CD4-positive, alpha-beta memory T cell (primary cell): ENCODE measurements around the gene GNPTG. TPM values are rescaled to one million over a fixed set of nuclear protein-coding genes. Genes with fewer than 3 reads are reported as not detected.

Experiments used
- CTCF ChIA-PET: fragments of 350-600 bp; sonication (Branson Sonifier 250); formaldehyde crosslinking; loops from one replicate; lab custom pipeline; 2021; ENCODE audit warnings: inconsistent platforms; ENCODE audit not compliant: partially characterized antibody; lab: Charles Lee
- POLR2A ChIA-PET: fragments of 350-600 bp; sonication (Branson Sonifier 250); formaldehyde crosslinking; loops from one replicate; lab custom pipeline; 2021; ENCODE audit not compliant: partially characterized antibody; lab: Charles Lee
- DNase-seq, 5 donors: peaks; one replicate each; pipeline versions ENCODE4 v3.0.0 to v3.0.0-alpha.2; 2020 to 2022; ENCODE audit warnings: mixed read lengths in 1 of 5
- H3K27ac ChIP-seq: one replicate; pipeline ENCODE4 v1.7.0; 2013; ENCODE audit warnings: low read depth, low read length
- H3K27me3 ChIP-seq: 2 replicates; pipeline ENCODE4 v1.7.0; 2013; ENCODE audit warnings: mild to moderate bottlenecking, low read length, moderate library complexity; ENCODE audit not compliant: insufficient read depth
- H3K36me3 ChIP-seq: 2 replicates; pipeline ENCODE4 v1.7.0; 2013; ENCODE audit warnings: mild to moderate bottlenecking, low read length, moderate library complexity; ENCODE audit not compliant: insufficient read depth
- H3K4me1 ChIP-seq: 2 replicates; pipeline ENCODE4 v1.7.0; 2013; ENCODE audit warnings: mild to moderate bottlenecking, low read length, moderate library complexity; ENCODE audit not compliant: insufficient read depth
- H3K4me3 ChIP-seq, 2 donors: one replicate each; pipeline ENCODE4 v1.7.0; 2013; ENCODE audit warnings: low read length in 2 of 2, mild to moderate bottlenecking in 1 of 2
- H3K9me3 ChIP-seq, 2 donors: one replicate each; pipeline ENCODE4 v1.7.0; 2013; ENCODE audit warnings: low read length in 2 of 2, control low read depth in 1 of 2; ENCODE audit not compliant: control insufficient read depth in 1 of 2
- H3K27ac Mint-ChIP-seq, 7 donors: one replicate each; pipeline ENCODE4 v1.8.0; 2020 to 2021; ENCODE audit warnings: mixed read lengths in 7 of 7, mild to moderate bottlenecking in 6 of 7, inconsistent platforms in 3 of 7, moderate library complexity in 3 of 7
- H3K27me3 Mint-ChIP-seq, 2 donors: one replicate each; pipeline ENCODE4 v1.8.0; 2020 to 2021; ENCODE audit warnings: mixed read lengths in 2 of 2
- H3K36me3 Mint-ChIP-seq, 2 donors: one replicate each; pipeline ENCODE4 v1.8.0; 2020 to 2021; ENCODE audit warnings: mixed read lengths in 2 of 2, inconsistent platforms in 1 of 2, mild to moderate bottlenecking in 1 of 2
- H3K4me1 Mint-ChIP-seq, 4 donors: one replicate each; pipeline ENCODE4 v1.8.0; 2020 to 2021; ENCODE audit warnings: mixed read lengths in 4 of 4, mild to moderate bottlenecking in 1 of 4
- H3K4me3 Mint-ChIP-seq, 8 donors: one replicate each; pipeline ENCODE4 v1.8.0; 2020 to 2021; ENCODE audit warnings: mixed read lengths in 8 of 8, mild to moderate bottlenecking in 7 of 8, moderate library complexity in 6 of 8, inconsistent platforms in 3 of 8
- H3K9me3 Mint-ChIP-seq, 8 donors: one replicate each; pipeline ENCODE4 v1.8.0; 2020 to 2021; ENCODE audit warnings: mixed read lengths in 8 of 8, mild to moderate bottlenecking in 5 of 8, inconsistent platforms in 3 of 8, moderate library complexity in 1 of 8
- intact Hi-C: fragments of 100-400 bp; cut with micrococcal nuclease; formaldehyde crosslinking; loops from one replicate; pipeline ENCODE4 v1.15.1; 2023
- polyA plus RNA-seq, 2 donors: library from polyadenylated mRNA; unstranded; fragments of 300-500 nt; fragmentation: Illumina TruSeq; gene quantifications; one replicate each; pipeline ENCODE4 v1.2.3, GENCODE V29; 2021
- total RNA-seq, 2 experiments: library from RNA; stranded (reverse); gene quantifications; one replicate each; pipeline ENCODE4 v1.2.3, GENCODE V29; 2021

The GNPTG gene
- total and polyA plus RNA-seq, 4 experiments from 2014 or later = 51.8 to 61.5 (median 56.2) TPM

DNA sequence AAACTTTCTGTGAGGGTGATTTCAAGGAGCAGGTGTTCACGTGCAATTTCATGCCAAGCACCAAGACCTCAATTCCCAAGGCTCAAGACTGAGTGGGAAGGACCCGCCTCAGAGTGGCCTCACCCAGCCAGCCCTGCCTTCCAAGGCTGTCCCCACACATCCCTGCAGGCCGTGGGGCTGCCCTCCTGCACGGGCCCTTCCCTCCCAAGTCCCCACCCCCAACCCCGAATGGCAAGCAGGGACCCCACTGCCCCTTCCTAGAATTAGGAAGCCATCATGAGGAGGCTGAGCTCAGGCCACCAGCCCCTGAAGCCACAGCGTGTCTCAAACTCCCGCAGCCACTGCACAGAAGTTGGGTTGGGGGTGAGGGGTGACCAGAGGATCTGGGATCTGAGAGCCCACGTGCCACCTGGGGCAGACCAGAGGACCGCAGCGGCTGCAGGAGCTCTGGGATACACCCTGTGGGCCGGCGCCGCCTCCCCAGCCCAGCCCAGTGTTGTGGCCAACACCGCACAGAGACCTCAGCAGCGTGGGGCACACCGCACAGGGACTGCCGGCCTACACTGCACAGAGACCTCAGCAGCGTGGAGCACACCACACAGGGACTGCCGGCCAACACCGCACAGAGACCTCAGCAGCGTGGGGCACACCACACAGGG lies 20.7 kb downstream of the GNPTG start:
- H3K36me3 ChIP-seq = no peaks in the 10 kb centered on the region
- POLR2A ChIA-PET = interaction anchor here (0.7 kb wide), 1 partner anchor 59 kb away, joined by 3 read pairs; no protein-coding TSS in a partner anchor
- H3K27ac Mint-ChIP-seq = no peak overlapping the region
- peak in 1 of 5 donors; percentile 1 for DNase-seq
- CTCF ChIA-PET = no interaction called here
- H3K4me3 ChIP-seq = no peak overlapping the region
- no peak overlapping the region for H3K27ac ChIP-seq
- no peaks in the 10 kb centered on the region for H3K9me3 ChIP-seq
- no peaks in the 10 kb centered on the region for H3K27me3 Mint-ChIP-seq
- no peaks in the 10 kb centered on the region for H3K9me3 Mint-ChIP-seq
- H3K4me1 Mint-ChIP-seq = no peaks in the 10 kb centered on the region
- intact Hi-C loops = no loop called here
- peaks cover 0 to 15% of the 10 kb centered on the region in 2 donors for H3K36me3 Mint-ChIP-seq
- no peak overlapping the region for H3K4me3 Mint-ChIP-seq
- H3K4me1 ChIP-seq = no peaks in the 10 kb centered on the region
- no peaks in the 10 kb centered on the region for H3K27me3 ChIP-seq

DNA sequence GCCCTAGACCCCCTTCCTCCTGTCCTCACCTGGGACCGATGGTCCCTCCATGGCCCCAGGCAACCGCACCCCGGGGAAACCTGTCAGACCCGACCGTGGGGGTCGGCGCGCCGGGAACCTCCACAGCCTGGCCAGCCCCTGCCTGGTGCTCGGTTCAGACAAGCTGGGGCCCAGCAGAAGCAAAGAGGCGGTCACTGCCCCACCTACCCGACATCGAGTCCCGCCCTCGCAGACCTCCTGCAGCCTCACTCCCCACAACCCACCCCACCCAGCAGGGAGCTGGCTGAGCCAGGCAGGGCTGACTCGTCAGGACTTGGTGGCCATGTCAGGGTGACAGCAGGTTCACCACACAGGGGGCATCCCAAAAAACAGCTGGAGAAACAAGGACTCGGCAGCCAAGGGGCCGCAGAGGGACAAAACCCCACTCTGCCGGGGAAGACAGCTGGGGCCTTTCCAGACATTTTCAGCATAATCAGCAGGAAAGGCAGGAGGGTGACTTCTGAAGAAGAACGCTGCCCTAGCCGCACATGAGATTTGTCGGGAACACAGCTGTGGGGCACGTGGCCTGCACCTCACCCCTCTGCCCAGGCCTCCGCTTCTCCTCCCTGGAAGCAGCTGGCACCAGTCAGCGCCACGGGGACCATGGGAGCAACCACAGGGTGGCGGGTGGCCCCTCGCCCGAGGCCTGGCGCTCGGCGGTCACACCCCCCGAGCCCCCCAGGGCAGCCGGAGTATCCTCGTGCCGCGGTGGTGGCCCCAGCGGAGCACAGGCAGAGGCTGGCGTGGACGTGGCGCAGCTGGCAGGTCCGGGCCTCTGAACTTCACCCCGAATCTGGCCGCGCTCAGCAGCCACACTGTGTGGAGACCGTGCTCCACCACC lies 22.9 kb downstream of the GNPTG start:
- no peaks in the 10 kb centered on the region for H3K9me3 ChIP-seq
- Mint-ChIP-seq H3K4me1 (peaks cover 4 to 14% (median 6%) of the 10 kb centered on the region in 4 donors), H3K27ac (no peak overlapping the region), H3K36me3 (peaks cover 0 to 17% of the 10 kb centered on the region in 2 donors), H3K4me3 (no peak overlapping the region), H3K27me3 (no peaks in the 10 kb centered on the region), H3K9me3 (no peaks in the 10 kb centered on the region)
- intact Hi-C loops = no loop called here
- POLR2A ChIA-PET = no interaction called here
- H3K4me1 ChIP-seq = peaks cover 9% of the 10 kb centered on the region
- no peaks in the 10 kb centered on the region for H3K27me3 ChIP-seq
- CTCF ChIA-PET = interaction anchor here (1.3 kb wide), 1 partner anchor 10 kb away, joined by 11 read pairs; no protein-coding TSS in a partner anchor
- no peak overlapping the region for H3K27ac ChIP-seq
- H3K4me3 ChIP-seq = no peak overlapping the region
- no peaks in the 10 kb centered on the region for H3K36me3 ChIP-seq
- DNase-seq = no peak

DNA sequence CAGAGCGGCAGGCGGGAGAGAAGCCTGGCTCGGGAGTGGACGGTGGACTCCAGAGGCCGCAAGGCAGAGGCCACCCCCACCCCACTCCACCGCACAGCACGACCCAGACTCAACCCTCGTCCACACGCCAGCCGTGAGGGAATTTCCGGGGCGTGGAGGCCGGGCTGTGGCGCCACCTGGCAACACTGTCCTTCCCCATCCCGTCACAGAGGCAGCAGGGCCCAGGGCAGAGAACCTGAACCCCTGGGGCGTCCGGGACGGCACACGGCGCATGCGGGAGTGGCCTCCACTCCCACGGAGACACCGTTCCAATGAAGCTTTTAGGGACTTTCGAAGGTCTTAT lies 23.5 kb downstream of the GNPTG start:
- Mint-ChIP-seq H3K4me1 (peaks cover 8 to 19% (median 10%) of the 10 kb centered on the region in 4 donors), H3K27ac (no peak overlapping the region), H3K4me3 (no peak overlapping the region), H3K9me3 (no peaks in the 10 kb centered on the region), H3K36me3 (peaks cover 0 to 19% of the 10 kb centered on the region in 2 donors), H3K27me3 (no peaks in the 10 kb centered on the region)
- CTCF ChIA-PET = interaction anchor here (1.3 kb wide), 1 partner anchor 11 kb away, joined by 11 read pairs; no protein-coding TSS in a partner anchor
- intact Hi-C loops = no loop called here
- Histone ChIP-seq H3K36me3 (no peaks in the 10 kb centered on the region), H3K27ac (no peak overlapping the region), H3K4me1 (peaks cover 15% of the 10 kb centered on the region), H3K4me3 (no peak overlapping the region), H3K27me3 (no peaks in the 10 kb centered on the region), H3K9me3 (no peaks in the 10 kb centered on the region)
- no peak for DNase-seq
- POLR2A ChIA-PET = no interaction called here

DNA sequence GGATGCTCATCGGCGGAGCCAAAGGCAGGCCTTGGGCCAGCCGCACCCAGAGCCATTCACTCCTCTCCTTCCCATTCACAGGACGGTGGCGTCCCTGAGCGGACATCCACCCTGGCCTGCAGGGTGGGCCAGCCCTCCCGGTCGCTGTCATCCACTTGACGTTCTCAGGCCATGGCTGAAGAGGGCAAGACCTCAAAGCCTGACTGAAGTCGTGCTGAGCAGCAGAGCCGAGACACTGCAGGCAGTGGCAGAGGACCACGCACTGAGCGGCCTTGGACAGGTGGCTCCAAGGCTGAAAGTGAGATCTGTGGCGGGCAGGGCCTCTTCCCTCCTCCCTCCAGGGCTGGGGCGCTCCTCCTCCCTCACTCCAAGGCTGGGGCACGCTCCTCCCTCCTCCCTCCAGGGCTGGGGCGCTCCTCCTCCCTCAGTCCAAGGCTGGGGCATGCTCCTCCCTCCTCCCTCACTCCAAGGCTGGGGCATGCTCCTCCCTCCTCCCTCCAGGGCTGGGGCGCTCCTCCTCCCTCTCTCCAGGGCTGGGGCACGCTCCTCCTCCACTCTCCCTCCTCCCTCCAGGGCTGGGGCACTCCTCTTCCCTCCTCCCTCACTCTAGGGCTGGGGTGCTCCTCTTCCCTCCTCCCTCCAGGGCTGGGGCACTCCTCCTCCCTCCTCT lies 24.1 kb downstream of the GNPTG start:
- intact Hi-C loops = no loop called here
- Histone ChIP-seq H3K4me3 (no peak overlapping the region), H3K27me3 (no peaks in the 10 kb centered on the region), H3K9me3 (no peaks in the 10 kb centered on the region), H3K27ac (no peak overlapping the region), H3K36me3 (no peaks in the 10 kb centered on the region), H3K4me1 (peaks cover 17% of the 10 kb centered on the region)
- peaks cover 8 to 20% (median 11%) of the 10 kb centered on the region in 4 donors for H3K4me1 Mint-ChIP-seq
- H3K27ac Mint-ChIP-seq = no peak overlapping the region
- CTCF ChIA-PET = no interaction called here
- no peak for DNase-seq
- no peaks in the 10 kb centered on the region for H3K9me3 Mint-ChIP-seq
- POLR2A ChIA-PET = no interaction called here
- no peaks in the 10 kb centered on the region for H3K27me3 Mint-ChIP-seq
- H3K4me3 Mint-ChIP-seq = no peak overlapping the region
- H3K36me3 Mint-ChIP-seq = peaks cover 1 to 20% of the 10 kb centered on the region in 2 donors

DNA sequence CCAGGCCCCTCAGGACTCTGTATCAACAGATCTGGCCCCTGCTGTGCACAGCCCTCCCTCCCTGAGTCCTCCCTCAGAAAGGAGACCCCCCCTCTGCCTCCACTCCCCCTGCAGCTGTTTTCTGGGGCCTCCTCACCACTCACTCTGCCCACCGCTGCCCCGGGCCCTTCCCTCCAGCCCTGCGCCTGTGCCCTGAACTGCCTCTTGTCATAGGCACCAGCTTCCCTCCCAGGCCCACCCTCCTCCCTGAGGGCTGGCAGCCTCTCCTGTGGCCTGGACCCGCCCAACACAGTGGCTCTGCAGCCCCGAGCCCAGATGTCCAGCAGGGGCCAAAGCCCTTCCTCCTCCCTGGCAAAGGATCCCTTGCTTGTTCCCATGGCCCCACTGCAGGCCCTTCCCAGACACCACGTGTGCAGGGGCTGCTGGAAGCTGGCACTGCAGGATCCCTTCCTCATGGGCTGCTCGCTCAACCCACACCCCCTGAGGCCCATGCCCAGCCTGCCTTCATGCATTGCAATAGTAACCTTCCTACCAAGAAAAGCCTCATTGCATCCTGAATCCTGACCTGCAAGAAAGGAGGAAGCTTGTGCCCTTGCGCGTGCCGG lies 25.8 kb downstream of the GNPTG start:
- Histone ChIP-seq H3K9me3 (no peaks in the 10 kb centered on the region), H3K4me1 (peaks cover 17% of the 10 kb centered on the region), H3K27me3 (no peaks in the 10 kb centered on the region), H3K4me3 (no peak overlapping the region), H3K27ac (no peak overlapping the region), H3K36me3 (peaks cover 7% of the 10 kb centered on the region)
- no peak for DNase-seq
- peaks cover 6 to 24% of the 10 kb centered on the region in 2 donors for H3K36me3 Mint-ChIP-seq
- no peaks in the 10 kb centered on the region for H3K27me3 Mint-ChIP-seq
- H3K4me3 Mint-ChIP-seq = peak overlapping the region in 2 of 8 donors; percentile 15 to 62
- intact Hi-C loops = no loop called here
- ChIA-PET CTCF (interaction anchor here (0.8 kb wide), 1 partner anchor 12 kb away, joined by 3 read pairs; no protein-coding TSS in a partner anchor), POLR2A (no interaction called here)
- peaks cover 8 to 20% (median 11%) of the 10 kb centered on the region in 4 donors for H3K4me1 Mint-ChIP-seq
- H3K9me3 Mint-ChIP-seq = no peaks in the 10 kb centered on the region
- peak overlapping the region in 2 of 7 donors; percentile 47 to 75 for H3K27ac Mint-ChIP-seq

DNA sequence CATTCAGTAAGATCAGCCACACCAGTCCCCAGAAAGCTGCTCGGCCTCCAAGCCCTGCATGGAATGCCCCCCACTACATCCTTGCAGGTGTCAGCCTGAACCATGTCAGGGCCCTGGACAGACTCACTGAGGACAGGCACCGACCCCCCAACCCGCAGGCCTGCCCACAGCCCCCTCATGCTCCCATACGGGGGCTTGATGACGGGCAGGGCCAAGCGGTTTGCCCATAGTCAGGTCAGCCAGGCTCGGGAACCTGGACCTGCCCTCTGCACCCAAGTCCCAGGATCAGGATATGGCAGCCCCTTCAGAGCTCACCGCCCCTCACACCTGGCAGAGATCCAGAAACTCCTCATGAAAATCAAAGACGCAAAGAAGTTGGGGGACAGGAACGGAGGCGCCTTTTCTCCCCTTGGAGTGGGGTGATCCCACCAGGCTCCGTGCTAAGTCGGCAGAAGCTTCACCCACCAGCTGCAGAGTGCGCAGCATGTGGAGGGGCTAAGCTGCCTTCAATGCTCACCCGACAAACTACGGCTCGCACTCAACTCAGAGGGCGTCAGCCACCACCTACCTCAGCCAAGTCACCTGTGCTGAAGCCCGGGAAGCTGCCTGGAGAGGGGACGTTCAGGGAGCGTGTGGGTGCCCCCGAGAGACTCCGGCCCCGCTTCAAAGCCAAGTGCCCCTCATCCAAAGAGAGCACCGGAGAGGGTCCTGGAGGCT lies 26.5 kb downstream of the GNPTG start:
- no peak for DNase-seq
- Mint-ChIP-seq H3K9me3 (no peaks in the 10 kb centered on the region), H3K4me1 (peaks cover 8 to 20% (median 11%) of the 10 kb centered on the region in 4 donors), H3K4me3 (peak overlapping the region in 6 of 8 donors; percentile 46 to 71 (median 64)), H3K36me3 (peaks cover 6 to 24% of the 10 kb centered on the region in 2 donors), H3K27me3 (no peaks in the 10 kb centered on the region), H3K27ac (peak overlapping the region in 5 of 7 donors; percentile 46 to 83 (median 75))
- POLR2A ChIA-PET = interaction anchor here (1.1 to 1.2 kb wide), 2 partner anchors 12 to 404 kb away, joined by 3 read pairs; partner anchors contain the start of genes NUBP2 and SPSB3
- CTCF ChIA-PET = no interaction called here
- no peaks in the 10 kb centered on the region for H3K9me3 ChIP-seq
- peaks cover 17% of the 10 kb centered on the region for H3K4me1 ChIP-seq
- H3K36me3 ChIP-seq = peaks cover 7% of the 10 kb centered on the region
- intact Hi-C loops = no loop called here
- H3K27me3 ChIP-seq = no peaks in the 10 kb centered on the region
- H3K27ac ChIP-seq = peak overlapping the region; percentile 19
- no peak overlapping the region for H3K4me3 ChIP-seq
